ENCODE measurements around the gene C1orf50. TPM values are rescaled to one million over a fixed set of nuclear protein-coding genes. Genes with fewer than 3 reads are reported as not detected.

Gene C1orf50
- total RNA-seq, 1 donor from 2014 or later = 13.1 TPM

DNA sequence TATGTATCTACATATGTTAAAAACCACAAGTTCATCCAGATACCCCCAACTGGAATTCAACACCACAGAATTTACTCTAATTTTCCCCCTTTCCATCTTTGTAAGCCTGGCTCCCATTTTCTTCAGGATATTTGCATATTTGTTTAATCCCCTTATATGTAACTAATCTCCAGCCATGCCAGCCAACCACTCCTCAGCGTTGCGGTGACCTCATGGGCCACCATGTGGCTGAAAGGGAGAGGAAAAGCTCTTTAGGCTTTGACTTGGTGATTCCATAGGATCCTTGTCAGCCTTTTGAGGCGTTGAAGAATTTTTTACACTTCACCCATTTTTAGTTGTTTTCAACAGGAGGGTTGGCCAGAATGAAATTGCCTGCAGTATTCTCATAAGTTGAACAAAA lies 37.0 kb upstream of the C1orf50 start:
- Mint-ChIP-seq H3K4me3 (no peak overlapping the region), H3K9me3 (no peaks in the 10 kb centered on the region), H3K36me3 (ENCODE audit: low read depth) (no peaks in the 10 kb centered on the region), H3K27ac (no peak overlapping the region), H3K4me1 (peaks cover 7% of the 10 kb centered on the region), H3K27me3 (no peaks in the 10 kb centered on the region)
- ATAC-seq (ENCODE audit: low read depth) = no peak
- POLR2A ChIA-PET = no interaction called here
- CTCF ChIA-PET = interaction anchor here (1.2 kb wide), 1 partner anchor 14 kb away, joined by 3 read pairs; no protein-coding TSS in a partner anchor
- intact Hi-C loops (cut with micrococcal nuclease) = no loop called here
- DNase-seq = no peak
- TF ChIP-seq, protein P1, sequence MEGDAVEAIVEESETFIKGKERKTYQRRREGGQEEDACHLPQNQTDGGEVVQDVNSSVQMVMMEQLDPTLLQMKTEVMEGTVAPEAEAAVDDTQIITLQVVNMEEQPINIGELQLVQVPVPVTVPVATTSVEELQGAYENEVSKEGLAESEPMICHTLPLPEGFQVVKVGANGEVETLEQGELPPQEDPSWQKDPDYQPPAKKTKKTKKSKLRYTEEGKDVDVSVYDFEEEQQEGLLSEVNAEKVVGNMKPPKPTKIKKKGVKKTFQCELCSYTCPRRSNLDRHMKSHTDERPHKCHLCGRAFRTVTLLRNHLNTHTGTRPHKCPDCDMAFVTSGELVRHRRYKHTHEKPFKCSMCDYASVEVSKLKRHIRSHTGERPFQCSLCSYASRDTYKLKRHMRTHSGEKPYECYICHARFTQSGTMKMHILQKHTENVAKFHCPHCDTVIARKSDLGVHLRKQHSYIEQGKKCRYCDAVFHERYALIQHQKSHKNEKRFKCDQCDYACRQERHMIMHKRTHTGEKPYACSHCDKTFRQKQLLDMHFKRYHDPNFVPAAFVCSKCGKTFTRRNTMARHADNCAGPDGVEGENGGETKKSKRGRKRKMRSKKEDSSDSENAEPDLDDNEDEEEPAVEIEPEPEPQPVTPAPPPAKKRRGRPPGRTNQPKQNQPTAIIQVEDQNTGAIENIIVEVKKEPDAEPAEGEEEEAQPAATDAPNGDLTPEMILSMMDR (IDR thresholded peaks at IDR 0.05) = no peak

DNA sequence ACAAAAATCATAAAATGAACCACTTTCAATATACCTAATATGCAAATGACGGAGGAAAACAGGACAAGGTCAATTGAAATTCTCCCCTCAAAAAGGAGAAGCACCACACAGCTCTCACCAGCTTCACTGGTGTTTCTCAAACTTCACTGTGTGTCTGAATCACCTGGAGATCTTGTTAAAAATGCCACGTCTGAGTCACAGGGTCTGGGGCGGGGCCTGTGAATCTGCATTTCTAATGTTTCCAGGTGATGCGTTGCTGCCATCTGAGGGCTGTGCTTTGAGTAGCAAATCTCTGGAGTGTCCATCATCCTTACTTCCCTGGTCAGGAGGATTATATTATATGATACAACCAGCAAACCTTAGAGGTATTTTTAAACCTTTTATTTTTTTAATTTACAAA lies 36.1 kb upstream of the C1orf50 start:
- ATAC-seq (ENCODE audit: low read depth) (no peak), DNase-seq (no peak)
- ChIA-PET CTCF (interaction anchor here (1.2 kb wide), 1 partner anchor 15 kb away, joined by 3 read pairs; no protein-coding TSS in a partner anchor), POLR2A (no interaction called here)
- TF ChIP-seq, protein P1 (IDR thresholded peaks at IDR 0.05) = no peak
- Mint-ChIP-seq H3K9me3 (no peaks in the 10 kb centered on the region), H3K27me3 (no peaks in the 10 kb centered on the region), H3K4me3 (no peak overlapping the region), H3K27ac (no peak overlapping the region), H3K4me1 (peaks cover 7% of the 10 kb centered on the region), H3K36me3 (ENCODE audit: low read depth) (no peaks in the 10 kb centered on the region)
- intact Hi-C loops (cut with micrococcal nuclease) = no loop called here

DNA sequence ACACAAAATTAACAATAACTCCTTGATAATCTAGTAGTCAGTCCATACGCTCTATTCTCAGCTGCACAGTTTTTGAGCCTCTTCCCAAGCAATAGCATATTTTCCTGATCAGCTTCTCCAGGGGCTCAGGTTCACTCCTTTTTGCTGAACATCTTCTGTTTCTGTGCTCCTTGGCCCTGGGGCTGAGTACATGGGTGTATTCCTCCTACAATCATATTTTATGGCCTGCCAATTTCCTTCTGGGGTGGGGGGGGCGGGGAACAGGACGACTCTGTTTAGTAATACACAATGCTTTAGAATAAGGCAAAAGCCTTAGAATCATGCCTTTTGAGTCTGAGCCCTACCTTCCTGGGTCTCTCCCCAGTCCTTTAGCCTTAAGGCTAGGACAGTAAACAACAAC lies 35.5 kb upstream of the C1orf50 start:
- Mint-ChIP-seq H3K4me3 (no peak overlapping the region), H3K27me3 (no peaks in the 10 kb centered on the region), H3K27ac (no peak overlapping the region), H3K36me3 (ENCODE audit: low read depth) (no peaks in the 10 kb centered on the region), H3K9me3 (no peaks in the 10 kb centered on the region), H3K4me1 (peaks cover 12% of the 10 kb centered on the region)
- CTCF ChIA-PET = no interaction called here
- TF ChIP-seq, protein P1 (IDR thresholded peaks at IDR 0.05) = no peak
- POLR2A ChIA-PET = interaction anchor here (0.5 kb wide), 1 partner anchor 28 kb away, joined by 4 read pairs; no protein-coding TSS in a partner anchor
- intact Hi-C loops (cut with micrococcal nuclease) = no loop called here
- DNase-seq = no peak
- ATAC-seq (ENCODE audit: low read depth) = no peak

DNA sequence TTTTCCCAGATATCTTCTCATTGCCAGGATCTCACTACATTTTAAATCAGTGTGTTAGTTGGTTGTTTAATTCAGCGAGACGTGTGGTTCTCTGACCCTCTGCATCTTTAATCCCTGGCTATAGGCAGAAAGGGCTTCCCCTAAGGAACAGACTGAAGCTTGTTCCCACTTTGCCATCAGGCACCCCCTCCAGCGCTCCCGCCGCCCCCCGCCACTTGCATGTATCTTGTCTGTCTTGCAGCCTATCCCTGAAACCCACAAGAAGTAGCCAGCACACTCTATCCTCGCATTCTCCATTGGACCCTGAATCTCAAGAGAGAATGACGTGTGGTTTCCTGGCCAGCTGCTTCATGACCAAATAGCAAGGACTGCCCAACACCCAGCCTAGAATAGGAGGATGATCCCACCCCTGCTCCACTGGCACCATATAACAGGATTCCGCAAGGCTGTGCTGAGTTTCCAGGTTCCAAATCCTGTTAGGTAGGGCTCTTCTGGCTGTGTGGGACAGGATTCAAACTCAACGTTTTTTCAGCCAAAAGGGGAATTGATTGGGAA lies 34.8 kb upstream of the C1orf50 start:
- Mint-ChIP-seq H3K36me3 (ENCODE audit: low read depth) (no peaks in the 10 kb centered on the region), H3K4me1 (peaks cover 18% of the 10 kb centered on the region), H3K27ac (no peak overlapping the region), H3K27me3 (no peaks in the 10 kb centered on the region), H3K9me3 (no peaks in the 10 kb centered on the region), H3K4me3 (no peak overlapping the region)
- TF ChIP-seq, protein P1 (IDR thresholded peaks at IDR 0.05) = no peak
- ChIA-PET POLR2A (interaction anchor here (0.5 kb wide), 1 partner anchor 28 kb away, joined by 4 read pairs; no protein-coding TSS in a partner anchor), CTCF (no interaction called here)
- DNase-seq = no peak
- intact Hi-C loops (cut with micrococcal nuclease) = no loop called here
- no peak for ATAC-seq (ENCODE audit: low read depth)

DNA sequence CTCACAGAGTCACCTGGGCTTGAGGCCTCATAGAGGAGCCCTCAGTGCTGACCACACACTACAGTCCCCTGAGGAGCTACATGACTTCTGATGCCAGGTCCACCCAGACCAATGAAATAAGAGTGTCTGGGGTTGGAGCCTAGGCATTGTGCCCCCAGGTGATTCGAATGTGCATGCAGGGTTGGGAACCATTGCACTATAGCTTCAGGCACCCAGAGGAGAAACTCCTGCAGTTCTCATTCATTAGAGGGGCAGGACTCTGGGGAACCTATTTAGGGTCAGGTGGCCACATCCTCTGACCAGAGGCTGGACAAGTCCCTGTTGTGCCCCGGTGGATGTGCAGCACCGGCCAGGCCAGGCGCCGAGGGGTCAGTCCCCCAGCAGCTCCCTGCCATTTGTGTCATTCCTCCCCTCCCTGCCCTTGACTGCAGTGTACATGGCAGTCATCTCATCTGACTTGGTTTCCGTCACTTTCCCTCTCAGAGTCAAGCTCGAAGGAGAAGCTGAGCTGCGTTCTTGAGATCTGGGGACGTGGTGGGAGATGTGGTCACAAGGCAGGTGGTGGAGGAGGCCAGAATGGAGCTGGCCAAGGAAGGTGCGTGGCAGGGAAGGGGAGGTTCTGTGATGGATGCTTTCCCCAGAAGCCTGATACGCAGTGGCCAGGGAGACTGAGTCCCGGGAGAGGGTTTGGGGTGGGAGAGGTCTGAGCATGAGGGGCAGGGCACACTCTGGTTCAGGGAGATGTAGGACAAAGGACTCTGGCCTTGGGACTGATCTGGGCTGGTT lies 33.4 kb upstream of the C1orf50 start:
- CTCF ChIA-PET = interaction anchor here (0.6 kb wide), 1 partner anchor 48 kb away, joined by 3 read pairs; no protein-coding TSS in a partner anchor
- intact Hi-C loops (cut with micrococcal nuclease) = no loop called here
- DNase-seq (no peak), ATAC-seq (ENCODE audit: low read depth) (no peak)
- POLR2A ChIA-PET = no interaction called here
- Mint-ChIP-seq H3K4me3 (no peak overlapping the region), H3K9me3 (no peaks in the 10 kb centered on the region), H3K27ac (no peak overlapping the region), H3K4me1 (peaks cover 23% of the 10 kb centered on the region), H3K36me3 (ENCODE audit: low read depth) (no peaks in the 10 kb centered on the region), H3K27me3 (no peaks in the 10 kb centered on the region)
- TF ChIP-seq, protein P1 (IDR thresholded peaks at IDR 0.05) = no peak
